ENCODE measurements around the gene E2F3.
A peak's percentile ranks its signal among the peaks of the same experiment; 100 is the strongest.
"Not testable (repeated sequence)": the region's sequence is repeated elsewhere in the genome, so short reads cannot be mapped to it uniquely, and the experiment has no call there.

E2F3 gene

DNA sequence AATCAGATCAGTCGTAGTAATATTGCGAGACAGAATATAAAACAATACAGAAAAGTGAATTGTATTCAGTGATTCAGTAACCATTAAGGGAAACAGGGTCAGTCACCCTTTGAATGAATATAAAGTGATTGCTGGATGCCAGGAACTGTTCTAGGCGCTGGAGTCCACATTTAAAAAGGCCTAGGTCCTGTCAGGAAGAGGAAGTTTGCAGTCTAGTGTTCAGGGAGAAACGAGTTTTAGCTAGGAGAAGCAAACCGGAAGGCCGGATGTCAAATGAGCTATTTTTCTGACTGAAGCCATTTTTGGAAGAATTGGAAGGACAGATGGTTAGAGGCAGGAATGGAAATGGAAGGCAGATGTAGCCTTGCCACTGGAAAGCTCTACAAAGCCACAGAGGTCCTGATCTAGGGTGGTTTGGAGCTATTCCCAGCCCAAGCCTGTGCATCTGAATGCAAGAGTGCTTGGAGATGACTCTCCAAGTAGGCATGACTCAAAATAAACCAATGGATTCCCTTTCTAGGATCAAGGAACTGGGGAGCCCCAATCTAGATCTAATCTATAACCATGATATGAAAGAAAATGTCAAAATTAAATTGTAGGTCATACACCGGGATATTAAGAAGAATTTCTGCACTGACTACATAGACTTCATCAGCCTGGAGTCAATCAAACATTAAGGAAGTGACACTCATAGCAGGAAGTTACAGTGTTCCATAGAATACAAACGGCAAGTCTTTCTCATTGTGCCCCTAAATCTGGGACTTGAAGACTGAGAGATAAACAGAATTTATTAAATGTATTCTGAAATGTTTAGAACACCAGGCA, 95.7 kb downstream of the E2F3 start:
- Histone ChIP-seq H3K4me3 (ENCODE audit: insufficient read depth, low read depth, low read length) (no peak overlapping the region), H3K4me1 (ENCODE audit: control insufficient read depth, insufficient read depth, low read length) (no peaks in the 10 kb centered on the region), H3K36me3 (ENCODE audit: control insufficient read depth, insufficient read depth, low read length) (no peaks in the 10 kb centered on the region), H3K27ac (ENCODE audit: insufficient read depth, low read depth, low read length, poor library complexity, severe bottlenecking) (no peak overlapping the region), H3K27me3 (ENCODE audit: control insufficient read depth, insufficient read depth, low read length, poor library complexity, severe bottlenecking) (no peaks in the 10 kb centered on the region), H3K9me3 (ENCODE audit: control insufficient read depth, low read length) (no peaks in the 10 kb centered on the region)
- 94 to 96% methylated on average over 8 of the region's 8 CpGs for WGBS, 2 experiments

DNA sequence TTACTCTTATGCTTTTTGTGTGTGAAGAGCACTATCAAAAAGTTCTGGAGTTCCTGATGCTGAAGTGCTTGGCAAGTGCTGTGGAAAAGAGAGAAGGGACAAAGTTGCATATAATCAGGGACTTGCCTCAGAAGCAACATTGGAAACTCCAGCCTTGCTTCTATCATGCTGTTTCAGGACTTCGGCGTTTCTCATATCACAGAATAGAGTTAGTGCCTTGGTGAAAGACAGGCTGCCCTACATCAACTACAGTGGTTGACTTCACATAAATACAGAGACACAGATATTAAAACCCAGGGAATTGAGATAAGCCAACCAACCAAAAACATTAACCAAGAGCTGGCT, 96.3 kb downstream of the E2F3 start:
- H3K9me3 ChIP-seq (ENCODE audit: control insufficient read depth, low read length): no peaks in the 10 kb centered on the region
- H3K4me1 ChIP-seq (ENCODE audit: control insufficient read depth, insufficient read depth, low read length): no peaks in the 10 kb centered on the region
- H3K27me3 ChIP-seq (ENCODE audit: control insufficient read depth, insufficient read depth, low read length, poor library complexity, severe bottlenecking): no peaks in the 10 kb centered on the region
- H3K36me3 ChIP-seq (ENCODE audit: control insufficient read depth, insufficient read depth, low read length): no peaks in the 10 kb centered on the region
- 93 to 96% methylated on average over 2 of the region's 2 CpGs for WGBS, 2 experiments
- H3K27ac ChIP-seq (ENCODE audit: insufficient read depth, low read depth, low read length, poor library complexity, severe bottlenecking): no peak overlapping the region
- no peak overlapping the region for H3K4me3 ChIP-seq (ENCODE audit: insufficient read depth, low read depth, low read length)

DNA sequence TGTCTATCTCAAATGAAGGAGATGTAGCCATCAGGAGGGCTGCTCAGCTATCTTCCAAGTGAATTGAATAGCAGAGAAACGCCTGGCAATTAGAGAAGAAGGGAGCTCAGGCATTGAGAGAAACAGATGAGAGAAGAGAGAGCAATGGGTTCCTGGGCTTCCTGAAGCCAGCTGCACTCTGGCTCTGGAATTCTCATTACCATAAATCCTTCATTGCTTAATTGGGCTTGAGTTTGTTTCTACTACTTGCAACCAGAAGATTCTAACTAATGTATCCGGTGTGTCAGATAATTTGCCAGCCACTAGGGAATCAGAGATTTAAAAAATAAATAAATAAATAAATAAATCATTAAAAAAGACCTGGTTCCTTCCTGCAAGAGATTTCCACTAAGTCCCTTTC, 107.5 kb downstream of the E2F3 start:
- WGBS, 2 experiments: 30 to 41% methylated on average over 1 of the region's 2 CpGs
- H3K9me3 ChIP-seq (ENCODE audit: control insufficient read depth, low read length): no peaks in the 10 kb centered on the region
- H3K27me3 ChIP-seq (ENCODE audit: control insufficient read depth, insufficient read depth, low read length, poor library complexity, severe bottlenecking): no peaks in the 10 kb centered on the region
- H3K27ac ChIP-seq (ENCODE audit: insufficient read depth, low read depth, low read length, poor library complexity, severe bottlenecking): no peak overlapping the region
- no peaks in the 10 kb centered on the region for H3K4me1 ChIP-seq (ENCODE audit: control insufficient read depth, insufficient read depth, low read length)
- H3K4me3 ChIP-seq (ENCODE audit: insufficient read depth, low read depth, low read length): no peak overlapping the region
- H3K36me3 ChIP-seq (ENCODE audit: control insufficient read depth, insufficient read depth, low read length): no peaks in the 10 kb centered on the region

DNA sequence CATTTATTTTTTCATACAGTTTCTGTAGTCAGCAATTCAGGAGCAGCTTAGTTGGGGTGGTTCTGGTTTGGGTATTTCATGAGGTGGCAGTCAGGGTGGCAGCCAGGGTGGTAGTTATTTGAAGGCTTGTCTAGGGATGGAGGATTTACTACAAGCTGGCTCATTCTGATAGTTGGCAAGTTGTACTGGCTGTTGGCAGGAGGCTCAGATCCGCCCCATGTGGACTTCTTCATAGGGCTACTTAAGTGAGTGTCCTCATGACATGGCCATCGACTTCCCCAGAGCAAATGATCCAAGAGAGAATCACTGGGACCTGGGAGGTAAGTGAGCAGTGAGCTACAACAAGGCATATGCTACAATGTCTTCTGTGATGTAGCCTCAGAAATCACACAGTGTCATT, 110.2 kb downstream of the E2F3 start:
- no peak overlapping the region for H3K27ac ChIP-seq (ENCODE audit: insufficient read depth, low read depth, low read length, poor library complexity, severe bottlenecking)
- no peak overlapping the region for H3K4me3 ChIP-seq (ENCODE audit: insufficient read depth, low read depth, low read length)
- no peaks in the 10 kb centered on the region for H3K36me3 ChIP-seq (ENCODE audit: control insufficient read depth, insufficient read depth, low read length)
- no peaks in the 10 kb centered on the region for H3K9me3 ChIP-seq (ENCODE audit: control insufficient read depth, low read length)
- H3K4me1 ChIP-seq (ENCODE audit: control insufficient read depth, insufficient read depth, low read length): no peaks in the 10 kb centered on the region
- 94% methylated on average over 2 of the region's 2 CpGs for WGBS, 2 experiments
- no peaks in the 10 kb centered on the region for H3K27me3 ChIP-seq (ENCODE audit: control insufficient read depth, insufficient read depth, low read length, poor library complexity, severe bottlenecking)

DNA sequence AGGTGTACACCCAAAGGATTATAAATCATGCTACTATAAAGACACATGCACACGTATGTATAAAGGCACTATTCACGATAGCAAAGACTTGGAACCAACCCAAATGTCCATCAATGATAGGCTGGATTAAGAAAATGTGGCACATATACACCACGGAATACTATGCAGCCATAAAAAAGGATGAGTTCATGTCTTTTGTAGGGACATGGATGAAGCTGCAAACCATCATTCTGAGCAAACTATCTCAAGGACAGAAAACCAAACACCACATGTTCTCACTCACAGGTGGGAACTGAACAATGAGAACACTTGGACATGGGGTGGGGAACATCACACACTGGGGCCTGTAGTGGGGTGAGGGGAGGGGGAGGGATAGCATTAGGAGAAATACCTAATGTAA, 123.5 kb downstream of the E2F3 start:
- H3K36me3 ChIP-seq (ENCODE audit: control insufficient read depth, insufficient read depth, low read length); H3K4me1 ChIP-seq (ENCODE audit: control insufficient read depth, insufficient read depth, low read length); H3K9me3 ChIP-seq (ENCODE audit: control insufficient read depth, low read length); H3K27ac ChIP-seq (ENCODE audit: insufficient read depth, low read depth, low read length, poor library complexity, severe bottlenecking); H3K27me3 ChIP-seq (ENCODE audit: control insufficient read depth, insufficient read depth, low read length, poor library complexity, severe bottlenecking); H3K4me3 ChIP-seq (ENCODE audit: insufficient read depth, low read depth, low read length): not testable (repeated sequence)
- WGBS, 2 experiments: 90 to 100% methylated on average over 2 to 3 of the region's 3 CpGs

DNA sequence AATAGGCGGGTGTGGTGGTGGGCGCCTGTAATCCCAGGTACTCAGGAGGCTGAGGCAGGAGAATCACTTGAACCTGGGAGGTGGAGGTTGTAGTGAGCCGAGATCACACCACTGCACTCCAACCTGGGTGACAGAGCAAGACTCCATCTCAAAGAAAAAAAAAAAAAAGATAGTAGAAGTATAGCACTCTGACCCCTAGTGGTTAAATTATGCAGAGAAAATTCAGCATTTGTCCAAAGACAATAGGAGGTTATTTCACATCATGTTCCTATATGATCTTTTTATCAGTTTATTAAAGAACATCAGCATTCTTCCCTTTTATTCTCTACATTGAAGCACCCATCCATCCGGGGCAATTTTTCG, 127.4 kb downstream of the E2F3 start:
- H3K27ac ChIP-seq (ENCODE audit: insufficient read depth, low read depth, low read length, poor library complexity, severe bottlenecking); H3K9me3 ChIP-seq (ENCODE audit: control insufficient read depth, low read length); H3K27me3 ChIP-seq (ENCODE audit: control insufficient read depth, insufficient read depth, low read length, poor library complexity, severe bottlenecking); H3K4me3 ChIP-seq (ENCODE audit: insufficient read depth, low read depth, low read length); H3K36me3 ChIP-seq (ENCODE audit: control insufficient read depth, insufficient read depth, low read length); H3K4me1 ChIP-seq (ENCODE audit: control insufficient read depth, insufficient read depth, low read length): not testable (repeated sequence)
- WGBS, 2 experiments: 53 to 62% methylated on average over 5 of the region's 5 CpGs

DNA sequence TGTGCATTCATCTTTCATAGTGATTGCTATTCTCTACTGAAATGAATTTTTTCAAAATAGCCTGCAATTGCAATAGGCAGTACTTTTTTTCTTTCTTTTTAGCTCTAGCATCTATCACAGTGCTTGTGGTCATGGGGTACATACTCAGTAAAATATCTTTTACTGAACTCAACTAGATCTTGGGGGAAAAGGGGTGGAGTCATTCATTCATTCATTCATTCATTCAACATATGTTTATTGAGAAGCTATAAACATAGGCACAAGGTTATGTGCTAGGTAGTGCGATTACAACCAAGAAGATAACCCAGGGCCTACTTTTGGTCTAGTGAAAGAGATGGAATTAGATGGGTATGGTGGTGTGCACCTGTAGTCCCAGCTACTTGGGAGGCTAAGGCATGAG, 131.2 kb downstream of the E2F3 start:
- no peaks in the 10 kb centered on the region for H3K36me3 ChIP-seq (ENCODE audit: control insufficient read depth, insufficient read depth, low read length)
- H3K27me3 ChIP-seq (ENCODE audit: control insufficient read depth, insufficient read depth, low read length, poor library complexity, severe bottlenecking): no peaks in the 10 kb centered on the region
- WGBS, 2 experiments: 95 to 100% methylated on average over 1 of the region's 1 CpG
- H3K4me1 ChIP-seq (ENCODE audit: control insufficient read depth, insufficient read depth, low read length): peaks cover 4% of the 10 kb centered on the region
- no peak overlapping the region for H3K4me3 ChIP-seq (ENCODE audit: insufficient read depth, low read depth, low read length)
- H3K9me3 ChIP-seq (ENCODE audit: control insufficient read depth, low read length): no peaks in the 10 kb centered on the region
- H3K27ac ChIP-seq (ENCODE audit: insufficient read depth, low read depth, low read length, poor library complexity, severe bottlenecking): no peak overlapping the region

DNA sequence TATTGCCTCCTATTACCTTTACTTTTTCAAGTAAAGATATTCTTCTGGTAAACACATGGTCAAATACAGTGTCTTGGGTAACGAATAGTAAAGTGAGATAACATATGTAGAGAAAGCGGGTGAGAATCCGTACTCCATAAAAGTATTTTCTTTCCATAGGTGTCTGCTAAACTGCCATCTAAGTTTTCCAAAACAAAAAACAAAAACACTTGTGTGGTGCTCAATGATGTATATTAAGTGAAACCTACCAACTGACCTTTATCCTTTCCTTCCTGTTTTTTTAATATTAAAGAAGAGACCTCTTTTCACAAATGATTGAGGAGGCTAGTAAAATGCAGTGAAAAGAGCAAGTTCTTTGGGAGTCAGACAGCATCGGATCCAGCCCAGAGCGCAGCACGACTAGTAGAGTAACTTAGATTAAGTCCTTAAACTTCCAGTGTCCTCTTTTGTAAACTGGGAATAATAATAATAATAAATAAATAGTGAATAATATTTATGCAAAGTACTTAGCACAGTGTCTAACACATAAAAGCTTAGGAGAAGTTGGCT, 132.1 kb downstream of the E2F3 start:
- WGBS, 2 experiments: 48 to 57% methylated on average over 5 to 6 of the region's 6 CpGs
- Histone ChIP-seq H3K4me1 (ENCODE audit: control insufficient read depth, insufficient read depth, low read length) (peaks cover 4% of the 10 kb centered on the region), H3K36me3 (ENCODE audit: control insufficient read depth, insufficient read depth, low read length) (no peaks in the 10 kb centered on the region), H3K27me3 (ENCODE audit: control insufficient read depth, insufficient read depth, low read length, poor library complexity, severe bottlenecking) (no peaks in the 10 kb centered on the region), H3K9me3 (ENCODE audit: control insufficient read depth, low read length) (no peaks in the 10 kb centered on the region), H3K4me3 (ENCODE audit: insufficient read depth, low read depth, low read length) (peak overlapping the region; percentile 93), H3K27ac (ENCODE audit: insufficient read depth, low read depth, low read length, poor library complexity, severe bottlenecking) (no peak overlapping the region)

DNA sequence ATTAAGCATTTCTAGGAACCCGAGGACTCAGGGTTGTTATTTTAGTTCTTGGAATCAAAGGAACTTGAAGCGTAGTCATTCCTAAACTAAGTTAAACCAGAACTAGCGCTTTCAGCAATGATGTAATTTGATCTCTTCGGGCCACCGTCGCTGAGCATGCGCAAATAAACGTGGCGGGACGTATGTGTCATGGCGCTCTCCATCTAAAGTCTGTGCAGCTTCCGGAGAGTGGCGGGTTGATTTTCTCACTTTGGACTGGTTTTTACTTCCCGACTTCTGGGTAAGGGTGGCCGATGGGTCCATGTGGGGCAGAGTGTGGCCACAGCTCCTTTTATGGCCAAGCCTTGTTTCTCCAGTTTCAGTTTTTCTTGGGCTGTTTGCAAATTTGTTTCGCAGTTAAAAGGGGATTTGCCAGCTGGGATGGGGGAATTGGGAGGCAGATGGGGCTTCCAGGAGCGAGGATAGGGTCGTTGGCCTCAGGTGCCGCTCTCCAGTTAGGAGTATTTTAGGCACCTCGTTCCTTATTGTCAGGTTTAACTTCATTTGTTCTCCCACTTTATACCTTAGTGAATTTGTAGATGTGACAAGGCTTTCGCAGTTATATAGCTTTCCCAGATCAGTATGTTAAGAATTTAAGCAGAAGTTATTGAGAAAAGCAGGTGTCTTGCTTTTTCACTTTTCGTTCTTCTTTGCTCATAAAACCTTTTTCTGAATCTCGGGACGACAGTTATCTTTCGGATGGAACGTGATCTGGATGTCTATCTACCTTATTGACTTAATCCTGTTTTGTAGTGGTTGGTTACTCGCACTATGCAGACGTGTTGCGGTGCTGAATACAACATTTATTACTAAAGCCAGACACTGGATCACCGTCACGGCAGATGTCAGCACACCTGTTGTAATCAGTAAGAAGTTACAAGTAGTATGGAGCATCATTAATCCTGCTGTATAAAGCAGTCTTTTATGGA, 132.9 kb downstream of the E2F3 start, which contains the start of gene CDKAL1:
TSS of gene CDKAL1 (plus strand) at position 163 of the 968 bp plus-strand sequence. CDS start 11,894 bp downstream, outside the sequence.
- Histone ChIP-seq H3K27ac (ENCODE audit: insufficient read depth, low read depth, low read length, poor library complexity, severe bottlenecking) (peak within 1 kb of the TSS; percentile 80), H3K9me3 (ENCODE audit: control insufficient read depth, low read length) (no peaks in the 10 kb centered on the region), H3K27me3 (ENCODE audit: control insufficient read depth, insufficient read depth, low read length, poor library complexity, severe bottlenecking) (no peaks in the 10 kb centered on the region), H3K36me3 (ENCODE audit: control insufficient read depth, insufficient read depth, low read length) (no peaks in the 10 kb centered on the region), H3K4me1 (ENCODE audit: control insufficient read depth, insufficient read depth, low read length) (peaks cover 4% of the 10 kb centered on the region), H3K4me3 (ENCODE audit: insufficient read depth, low read depth, low read length) (peak within 1 kb of the TSS; percentile 93)
- 3 to 4% methylated on average over 31 of the region's 31 CpGs for WGBS, 2 experiments

DNA sequence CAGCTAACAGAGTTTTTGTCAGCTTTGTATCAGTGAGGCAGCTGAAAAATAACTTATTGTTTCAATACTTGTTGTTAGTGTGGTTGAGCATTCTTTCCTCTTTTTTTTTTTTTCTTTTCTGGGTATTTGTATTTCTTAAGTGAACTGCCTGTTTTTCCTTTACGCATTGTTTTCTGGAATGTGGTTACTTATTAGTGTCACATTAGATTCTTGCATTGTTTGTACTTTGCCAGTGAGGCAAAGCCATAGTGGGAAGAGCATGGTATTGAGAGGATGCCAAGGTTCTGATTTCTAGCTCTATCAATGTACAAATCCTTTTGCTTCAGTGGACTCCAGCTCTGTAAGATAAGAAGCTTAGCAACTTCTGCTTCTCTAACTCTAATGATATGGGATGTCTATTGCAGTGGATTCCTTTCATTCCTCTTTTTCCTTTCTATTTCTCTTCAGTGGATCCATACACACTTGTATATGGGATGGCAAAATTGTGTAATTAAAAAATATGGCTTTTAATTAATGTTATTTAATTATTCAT, 136.5 kb downstream of the E2F3 start:
- WGBS, 2 experiments: 80 to 100% methylated on average over 1 of the region's 1 CpG
- no peaks in the 10 kb centered on the region for H3K9me3 ChIP-seq (ENCODE audit: control insufficient read depth, low read length)
- H3K27ac ChIP-seq (ENCODE audit: insufficient read depth, low read depth, low read length, poor library complexity, severe bottlenecking): no peak overlapping the region
- H3K36me3 ChIP-seq (ENCODE audit: control insufficient read depth, insufficient read depth, low read length): no peaks in the 10 kb centered on the region
- H3K27me3 ChIP-seq (ENCODE audit: control insufficient read depth, insufficient read depth, low read length, poor library complexity, severe bottlenecking): no peaks in the 10 kb centered on the region
- H3K4me3 ChIP-seq (ENCODE audit: insufficient read depth, low read depth, low read length): no peak overlapping the region
- peaks cover 4% of the 10 kb centered on the region for H3K4me1 ChIP-seq (ENCODE audit: control insufficient read depth, insufficient read depth, low read length)
